ENCODE results near the gene RAD51B. TPM values are rescaled to one million over a fixed set of nuclear protein-coding genes. Genes with fewer than 3 reads are reported as not detected.

The RAD51B gene
- total RNA-seq, 1 experiment from 2014 or later = 20.0 TPM

GRCh38 chr14:67835596-67835995, 16.0 kb downstream of the RAD51B start (continued):
- TF ChIP-seq ZBTB33 (IDR thresholded peaks at IDR 0.05; ENCODE audit: extremely low read depth, insufficient replicate concordance, low read length) (no peak), SIN3A (IDR thresholded peaks at IDR 0.05; ENCODE audit: low read depth) (no peak), EGR1 (IDR thresholded peaks at IDR 0.05; ENCODE audit: low read depth) (no peak), ZNF274 (IDR thresholded peaks at IDR 0.05; ENCODE audit: low read depth, low read length) (no peak), REST (IDR thresholded peaks at IDR 0.05; ENCODE audit: low read depth) (no peak), POLR2AphosphoS5 (IDR thresholded peaks at IDR 0.05; ENCODE audit: low read depth, low read length) (no peak), CBX3 (IDR thresholded peaks at IDR 0.05; ENCODE audit: low read depth) (no peak), ATF3 (IDR thresholded peaks at IDR 0.05) (no peak), EZH2phosphoT487 (IDR thresholded peaks at IDR 0.05; ENCODE audit: borderline replicate concordance) (no peak)

All from HCT116 (cell line).